Motor neuron (in vitro differentiated cells): ENCODE data around the gene TBC1D3G. TPM values are rescaled to one million over a fixed set of nuclear protein-coding genes. Genes with fewer than 3 reads are reported as not detected.
"Not testable (repeated sequence)": the region's sequence is repeated elsewhere in the genome, so short reads cannot be mapped to it uniquely, and the experiment has no call there.

Experiments used
- ATAC-seq, 8 experiments: fragments of 200-7000 bp; cut with Tn5 transposase; replicated peaks in 6 of 8; 2 replicates each; pipeline ENCODE4 v1.8.0; 2021; ENCODE audit warnings: mild to moderate bottlenecking in 8 of 8, moderate library complexity in 8 of 8
- H3K27ac ChIP-seq, 2 donors: fragments of 250-450 bp; sonication (Bioruptor Pico); 2 replicates each; pipeline ENCODE4 v1.9.0; 2021; ENCODE audit warnings: antibody characterized with exemption in 2 of 2, mild to moderate bottlenecking in 2 of 2, moderate library complexity in 1 of 2
- H3K4me1 ChIP-seq, 2 donors: fragments of 250-450 bp; sonication (Bioruptor Pico); replicated peaks in 1 of 2; 2 replicates each; pipeline ENCODE4 v1.6.1; 2021; ENCODE audit warnings: antibody characterized with exemption in 2 of 2, mild to moderate bottlenecking in 2 of 2, moderate library complexity in 1 of 2
- H3K4me3 ChIP-seq, 5 donors: fragments of 250-450 bp; sonication (Bioruptor Pico); 2 replicates each; pipeline ENCODE4 v1.9.0; 2021; ENCODE audit warnings: antibody characterized with exemption in 5 of 5, mild to moderate bottlenecking in 5 of 5, moderate library complexity in 4 of 5
- WGBS, 10 experiments: fragments of 450-650 bp; shearing (Covaris generic); methylation state at CpG; one replicate each; pipeline ENCODE4 v1.0.0; 2022; 5-methylcytosine and 5-hydroxymethylcytosine counted together
- in situ Hi-C, 9 experiments: fragments of 400-800 bp; cut with MboI; loops; one replicate each; pipeline ENCODE4 v1.15.0; 2021; ENCODE audit warnings: low sequenced_read_pairs in 9 of 9, low pct_unique_long_range_greater_than_20kb in 2 of 9; ENCODE audit not compliant: unreplicated experiment in 9 of 9
- total RNA-seq, 8 experiments: library from RNA; unstranded; fragments of 300-600 nt; gene quantifications; 2 replicates each; pipeline versions ENCODE4 v1.2.3 to v1.2.4, GENCODE V29; 2022

The TBC1D3G gene
- total RNA-seq, result 1 to 10 TPM in 1 of 8 experiments, under 1 TPM in 1, not detected in 6; 0.31 to 1.5 TPM

DNA sequence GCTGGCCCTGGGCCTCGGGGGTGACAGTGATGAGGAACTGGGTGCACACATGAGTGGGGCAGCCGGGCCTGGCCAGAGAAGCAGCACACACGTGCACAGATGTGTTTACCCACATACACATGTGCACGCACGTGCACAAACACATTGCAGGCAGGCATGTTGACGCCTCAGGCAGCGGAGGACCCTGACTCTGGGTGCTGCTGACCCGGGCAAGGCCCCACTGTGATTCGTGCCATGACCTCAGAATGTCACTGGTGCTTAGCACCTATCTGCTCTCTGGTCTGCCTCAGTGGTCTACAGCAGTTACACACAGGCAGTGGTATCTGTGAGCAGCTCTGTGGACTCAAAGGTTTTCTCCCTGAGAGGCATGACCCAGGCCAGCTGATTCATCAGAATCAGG is at the start of gene TBC1D3G:
Gene TBC1D3G, plus strand, starts transcription at position 301 of the 400 bp plus-strand sequence. CDS start 1,528 bp downstream, outside the sequence.
- H3K4me3 ChIP-seq, ATAC-seq, in situ Hi-C loops, H3K4me1 ChIP-seq, H3K27ac ChIP-seq: not testable (repeated sequence)
- no CpG with 5 or more reads among the region's 9 CpGs for WGBS, 10 experiments

DNA sequence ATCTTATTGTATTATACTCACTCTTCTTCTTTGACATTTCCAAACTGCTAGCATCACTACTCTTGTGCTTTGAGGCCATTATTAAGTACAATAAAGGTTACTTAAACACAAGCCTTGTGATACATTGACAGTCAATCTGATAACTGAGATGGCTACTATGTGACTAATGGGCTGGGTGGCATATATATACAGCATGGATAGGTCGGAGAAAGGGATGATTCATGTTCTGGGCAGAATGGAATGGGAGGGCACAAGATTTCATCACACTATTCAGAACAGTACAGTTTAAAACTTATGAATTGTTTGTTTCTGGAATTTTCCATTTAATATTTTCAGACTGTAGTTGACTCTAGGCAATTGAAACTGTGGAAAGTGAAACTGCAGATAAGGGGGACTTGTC is 40.4 kb upstream of the TBC1D3G start:
- H3K4me1 ChIP-seq, in situ Hi-C loops, H3K4me3 ChIP-seq, H3K27ac ChIP-seq: not testable (repeated sequence)
- no CpG with 5 or more reads among the region's 1 CpG for WGBS, 10 experiments
- ATAC-seq, result peak in 2 of 8 experiments; percentile 77 to 84

DNA sequence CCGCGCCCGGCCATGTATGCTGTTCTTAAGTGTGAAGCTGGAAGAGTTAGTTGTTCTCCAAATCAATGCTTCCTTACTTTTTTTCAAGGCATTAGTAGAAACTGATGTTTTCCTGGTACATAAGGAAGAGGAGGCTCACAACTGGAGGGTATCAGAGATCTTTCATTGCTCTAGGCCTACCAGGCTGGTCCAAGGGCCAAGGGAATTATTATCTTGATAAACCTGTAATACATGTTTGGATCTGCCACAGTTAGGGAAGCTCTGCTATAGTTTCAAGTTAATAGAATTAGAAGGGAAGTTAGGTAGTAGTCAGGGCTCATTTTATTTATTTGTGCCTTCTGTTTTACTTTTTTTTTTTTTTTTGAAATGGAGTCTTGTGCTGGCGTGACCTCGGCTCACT is 39.5 kb upstream of the TBC1D3G start:
- H3K4me1 ChIP-seq, H3K27ac ChIP-seq, ATAC-seq, H3K4me3 ChIP-seq, in situ Hi-C loops: not testable (repeated sequence)
- no CpG with 5 or more reads among the region's 5 CpGs for WGBS, 10 experiments

DNA sequence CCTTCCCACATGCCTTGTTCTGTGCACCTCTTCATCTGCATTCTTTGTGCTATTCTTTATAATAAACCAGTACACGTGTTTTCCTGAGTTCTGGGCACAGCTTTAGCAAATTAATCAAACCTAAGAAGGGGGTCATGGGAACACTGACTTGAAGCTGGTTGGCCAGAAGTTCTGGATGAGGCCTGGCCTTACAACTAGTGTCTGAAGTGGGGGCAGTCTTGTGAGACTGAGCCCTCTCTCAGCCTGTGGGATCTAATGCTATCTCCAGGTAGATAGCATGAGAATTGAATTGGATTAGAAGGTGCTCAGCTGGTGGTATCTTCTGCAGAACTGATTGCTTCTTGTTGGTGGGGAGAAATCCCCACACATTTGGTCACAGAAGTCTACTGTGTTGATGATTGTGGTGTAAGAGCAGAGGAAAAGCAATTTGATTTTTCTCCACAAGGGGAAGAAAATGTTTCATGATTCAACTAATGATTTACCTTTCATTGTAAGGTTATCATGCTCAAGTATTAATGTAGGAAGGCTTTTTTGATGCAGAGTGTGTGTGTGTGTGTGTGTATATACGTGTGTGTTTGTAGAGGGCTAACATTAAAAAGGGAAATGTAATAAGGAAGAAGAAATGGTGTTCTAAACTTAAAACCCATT is 33.6 kb upstream of the TBC1D3G start:
- no CpG with 5 or more reads among the region's 2 CpGs for WGBS, 10 experiments
- H3K27ac ChIP-seq, in situ Hi-C loops, H3K4me1 ChIP-seq, H3K4me3 ChIP-seq, ATAC-seq: not testable (repeated sequence)

DNA sequence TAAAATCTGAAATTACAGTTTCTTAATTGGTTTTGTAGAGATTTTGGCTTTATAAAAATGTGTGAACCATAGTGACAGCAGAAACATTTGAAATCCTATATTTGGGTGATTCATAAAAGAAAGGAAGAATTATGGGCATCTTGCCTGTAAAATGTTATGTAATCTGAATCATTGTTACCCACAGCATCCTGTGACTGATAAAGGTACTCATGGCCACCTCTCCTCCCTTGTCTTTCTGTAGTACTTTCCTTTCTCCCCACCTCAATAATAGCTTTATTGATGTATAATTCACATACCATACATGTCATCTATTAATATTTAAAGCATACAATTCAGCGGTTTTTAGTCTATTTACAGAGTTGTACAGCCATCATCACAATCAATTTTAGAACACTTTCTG is 28.5 kb upstream of the TBC1D3G start:
- ATAC-seq, in situ Hi-C loops: not testable (repeated sequence)
- WGBS, 10 experiments, result no CpG with 5 or more reads among the region's 1 CpG

DNA sequence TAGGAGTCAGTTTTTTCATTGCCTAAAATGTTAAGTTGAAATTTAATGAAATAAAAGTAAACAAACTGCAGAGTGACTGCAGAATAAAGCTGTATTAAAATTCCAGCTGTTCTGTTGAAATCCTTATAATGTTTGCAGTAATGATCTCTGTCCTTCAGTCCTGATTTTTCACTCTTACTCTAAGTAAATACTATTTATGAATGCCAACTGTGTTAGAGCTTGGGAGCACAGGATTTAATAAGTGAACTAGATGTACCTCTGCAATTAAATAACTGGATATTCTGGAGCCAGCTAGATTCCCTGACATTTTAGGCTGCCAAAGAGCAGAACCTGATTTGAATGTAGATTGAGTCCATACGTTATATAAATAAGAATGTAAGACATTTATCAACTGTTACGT is 7.9 kb upstream of the TBC1D3G start:
- no CpG with 5 or more reads among the region's 2 CpGs for WGBS, 10 experiments
- H3K27ac ChIP-seq, H3K4me3 ChIP-seq, ATAC-seq, in situ Hi-C loops, H3K4me1 ChIP-seq: not testable (repeated sequence)

More for the DNA sequence above, 28.5 kb upstream of the TBC1D3G start:
- not testable (repeated sequence) for H3K4me1 ChIP-seq, H3K4me3 ChIP-seq, H3K27ac ChIP-seq

DNA sequence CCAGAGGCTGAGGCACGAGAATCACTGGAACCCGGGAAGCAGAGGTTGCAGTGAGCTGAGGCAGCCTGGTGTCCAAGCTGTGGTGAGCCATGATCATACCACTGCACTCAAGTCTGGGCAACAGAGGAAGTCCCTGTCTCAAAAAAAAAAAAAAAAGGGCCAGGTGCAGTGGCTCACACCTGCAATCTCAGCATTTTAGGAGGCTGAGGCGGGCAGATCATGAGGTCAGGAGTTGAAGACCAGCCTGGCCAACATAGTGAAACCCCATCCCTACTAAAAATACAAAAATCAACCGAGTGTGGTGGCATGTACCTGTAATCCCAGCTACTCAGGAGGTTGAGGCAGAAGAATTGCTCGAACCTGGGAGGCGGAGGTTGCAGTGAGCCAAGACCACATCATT is 38.8 kb downstream of the TBC1D3G start:
- H3K27ac ChIP-seq, ATAC-seq, H3K4me3 ChIP-seq, in situ Hi-C loops, H3K4me1 ChIP-seq: not testable (repeated sequence)
- no CpG with 5 or more reads among the region's 6 CpGs for WGBS, 10 experiments

DNA sequence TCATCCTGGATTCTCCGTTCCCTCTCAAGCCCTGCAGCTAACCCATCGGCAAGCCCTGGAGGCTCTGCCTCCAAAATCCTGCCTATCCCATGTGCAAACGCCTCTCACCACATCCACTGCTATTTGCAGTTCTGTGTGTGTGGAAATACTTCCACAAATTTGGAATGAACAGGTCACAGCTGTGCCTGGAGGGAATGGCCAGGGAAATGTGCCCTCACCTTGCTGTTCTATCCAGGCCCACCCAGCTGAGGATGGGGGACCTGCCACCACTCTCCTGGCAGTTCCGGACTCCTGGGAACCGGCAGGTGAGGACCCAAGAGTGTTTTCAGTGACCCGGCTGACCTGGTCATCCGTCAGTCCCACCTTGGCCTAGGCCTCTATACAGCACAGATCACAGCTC is 52.3 kb downstream of the TBC1D3G start:
- H3K4me1 ChIP-seq, H3K27ac ChIP-seq, in situ Hi-C loops, H3K4me3 ChIP-seq, ATAC-seq: not testable (repeated sequence)
- WGBS, 10 experiments, result no CpG with 5 or more reads among the region's 7 CpGs

Other genes starting within 250 kb of the TBC1D3G start
- under 1 TPM in 2 of 8 experiments, not detected in 6; 0.13 to 0.24 TPM for gene CCL3, start 233.7 kb upstream of the TBC1D3G start, total RNA-seq
- under 1 TPM in 4 of 8 experiments, not detected in 4; 0.13 to 0.52 (median 0.37) TPM for gene CCL4, start 220.1 kb upstream of the TBC1D3G start, total RNA-seq
- gene TBC1D3B, start 147.2 kb upstream of the TBC1D3G start, total RNA-seq, result 1 to 10 TPM in 7 of 8 experiments, under 1 TPM in 1; 0.57 to 3.8 (median 2.1) TPM
- gene CCL3L1, start 127.1 kb upstream of the TBC1D3G start, total RNA-seq, result under 1 TPM in 3 of 8 experiments, not detected in 5; 0.14 to 0.24 (median 0.18) TPM
- gene CCL4L2, start 112.8 kb upstream of the TBC1D3G start, total RNA-seq, result under 1 TPM in 4 of 8 experiments, not detected in 4; 0.31 to 0.81 (median 0.55) TPM
- gene TBC1D3I, start 59.3 kb upstream of the TBC1D3G start, total RNA-seq, result under 1 TPM in 6 of 8 experiments, not detected in 2; 0.11 to 0.77 (median 0.37) TPM
- 1 to 10 TPM in 3 of 8 experiments, under 1 TPM in 1, not detected in 4; 0.87 to 3.7 (median 2.8) TPM for gene TBC1D3H, start 64.6 kb downstream of the TBC1D3G start, total RNA-seq
- gene ZNHIT3, start 162.8 kb downstream of the TBC1D3G start, total RNA-seq, result 10 to 100 TPM; 40.8 to 83.4 (median 64.4) TPM
- 100 to 1,000 TPM in 1 of 8 experiments, 10 to 100 TPM in 7; 15.3 to 103 (median 31.1) TPM for gene MYO19, start 211.0 kb downstream of the TBC1D3G start, total RNA-seq
- gene PIGW, start 211.1 kb downstream of the TBC1D3G start, total RNA-seq, result 10 to 100 TPM in 4 of 8 experiments, 1 to 10 TPM in 4; 3.3 to 27.2 (median 8.8) TPM
- gene GGNBP2, start 221.0 kb downstream of the TBC1D3G start, total RNA-seq, result 100 to 1,000 TPM in 1 of 8 experiments, 10 to 100 TPM in 7; 45.8 to 103 (median 62.8) TPM